Measurements from ENCODE around the gene GTPBP6.
"Not testable (repeated sequence)": the region's sequence is repeated elsewhere in the genome, so short reads cannot be mapped to it uniquely, and the experiment has no call there.

Gene GTPBP6

DNA sequence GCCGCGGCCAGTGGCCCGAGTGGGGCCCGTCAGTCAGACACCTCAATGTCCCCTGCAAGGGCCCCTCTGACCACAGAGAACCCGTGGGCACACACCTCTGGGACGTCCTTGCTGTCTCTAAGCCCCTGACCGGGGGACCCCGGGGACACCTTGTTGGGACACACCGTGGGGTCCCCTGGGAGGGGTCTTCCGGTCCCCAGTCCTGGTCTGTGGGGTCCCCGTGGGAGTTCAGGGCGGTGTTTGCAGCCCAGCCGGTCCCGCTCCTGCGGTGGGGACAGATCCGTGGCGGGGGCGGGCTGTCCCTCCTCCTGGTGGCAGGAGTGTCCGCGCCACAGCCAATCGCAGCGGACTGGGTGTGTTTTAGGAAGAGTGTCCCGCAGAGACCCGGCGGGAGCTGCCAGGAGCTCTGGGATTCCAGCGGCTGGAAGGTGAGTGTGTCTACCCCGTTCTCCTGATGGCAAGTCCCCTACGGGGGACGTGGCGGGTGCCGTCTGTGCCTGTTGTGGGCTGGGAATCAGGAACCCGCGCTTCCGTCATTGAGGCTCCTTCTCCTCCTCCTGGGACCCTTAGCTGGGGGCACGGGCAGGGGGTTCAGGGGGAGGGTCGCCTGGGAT is 42.5 kb downstream of the GTPBP6 start:
- peak overlapping the region; percentile 41 for H3K9ac ChIP-seq (ENCODE audit: insufficient read length)
- no peak for DNase-seq (ENCODE audit: low read depth, low spot score)
- H3K4me3 ChIP-seq: peak overlapping the region; percentile 79
- TF ChIP-seq FOXP2 (optimal IDR thresholded peaks at IDR 0.05; ENCODE audit: control extremely low read depth, extremely low read length, insufficient read depth): no peak
- peak; percentile 67 for TF ChIP-seq POLR2AphosphoS5 (IDR thresholded peaks at IDR 0.05; ENCODE audit: borderline replicate concordance, low read depth, low read length)
- no peak for TF ChIP-seq EZH2 (IDR thresholded peaks at IDR 0.05)
- no peak overlapping the region for H3K27ac ChIP-seq
- no peaks in the 10 kb centered on the region for H3K9me3 ChIP-seq (ENCODE audit: low read depth, low read length)
- no peaks in the 10 kb centered on the region; the same call in 1 of the 2 replicates for H3K36me3 ChIP-seq (ENCODE audit: insufficient read depth, low read length)

DNA sequence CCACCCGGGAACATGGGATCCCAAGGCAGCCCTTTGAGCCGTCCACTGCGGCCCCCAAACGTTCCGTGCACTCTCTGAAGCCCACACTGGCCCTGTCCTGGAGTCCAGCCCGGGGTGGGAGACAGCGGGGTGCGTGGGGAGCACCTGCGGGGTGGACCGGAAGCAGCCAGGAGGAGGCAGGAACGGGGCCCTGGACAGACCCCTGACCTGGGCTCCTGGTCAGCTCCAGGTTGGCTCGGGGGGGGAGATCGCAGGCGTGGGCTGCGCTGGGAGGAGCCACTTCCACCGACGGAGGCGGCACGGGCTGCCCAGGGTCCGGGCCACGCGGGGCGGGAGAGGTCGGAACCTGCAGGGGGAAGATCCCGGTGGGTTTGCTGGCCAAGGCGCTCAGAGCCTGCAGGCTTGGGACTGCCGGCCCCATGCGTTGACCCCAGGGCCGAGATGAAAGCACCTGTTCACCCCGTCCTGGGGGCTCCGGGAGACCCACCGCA is 43.1 kb downstream of the GTPBP6 start:
- no peaks in the 10 kb centered on the region for H3K9me3 ChIP-seq (ENCODE audit: low read depth, low read length)
- no peaks in the 10 kb centered on the region; the same call in 1 of the 2 replicates for H3K36me3 ChIP-seq (ENCODE audit: insufficient read depth, low read length)
- no peak for TF ChIP-seq EZH2 (IDR thresholded peaks at IDR 0.05)
- no peak for TF ChIP-seq POLR2AphosphoS5 (IDR thresholded peaks at IDR 0.05; ENCODE audit: borderline replicate concordance, low read depth, low read length)
- TF ChIP-seq FOXP2 (optimal IDR thresholded peaks at IDR 0.05; ENCODE audit: control extremely low read depth, extremely low read length, insufficient read depth): no peak
- H3K27ac ChIP-seq: no peak overlapping the region
- H3K4me3 ChIP-seq: peak overlapping the region; percentile 79
- peak overlapping the region; percentile 41 for H3K9ac ChIP-seq (ENCODE audit: insufficient read length)
- no peak for DNase-seq (ENCODE audit: low read depth, low spot score)

GRCh38 chrX:274904-275475 is 43.6 kb downstream of the GTPBP6 start:
- no peaks in the 10 kb centered on the region; the same call in 1 of the 2 replicates for H3K36me3 ChIP-seq (ENCODE audit: insufficient read depth, low read length)
- H3K4me3 ChIP-seq: no peak overlapping the region
- no peak for DNase-seq (ENCODE audit: low read depth, low spot score)
- TF ChIP-seq FOXP2 (optimal IDR thresholded peaks at IDR 0.05; ENCODE audit: control extremely low read depth, extremely low read length, insufficient read depth): no peak
- TF ChIP-seq EZH2 (IDR thresholded peaks at IDR 0.05): no peak
- no peak for TF ChIP-seq POLR2AphosphoS5 (IDR thresholded peaks at IDR 0.05; ENCODE audit: borderline replicate concordance, low read depth, low read length)
- no peak overlapping the region for H3K27ac ChIP-seq
- H3K9me3 ChIP-seq (ENCODE audit: low read depth, low read length): no peaks in the 10 kb centered on the region
- no peak overlapping the region for H3K9ac ChIP-seq (ENCODE audit: insufficient read length)

- Histone ChIP-seq H3K4me3 (no peak overlapping the region), H3K9me3 (ENCODE audit: low read depth, low read length) (no peaks in the 10 kb centered on the region), H3K27ac (no peak overlapping the region), H3K36me3 (ENCODE audit: insufficient read depth, low read length) (no peaks in the 10 kb centered on the region), H3K9ac (ENCODE audit: insufficient read length) (no peak overlapping the region)
- TF ChIP-seq POLR2AphosphoS5 (IDR thresholded peaks at IDR 0.05; ENCODE audit: borderline replicate concordance, low read depth, low read length) (no peak), EZH2 (IDR thresholded peaks at IDR 0.05) (no peak), FOXP2 (optimal IDR thresholded peaks at IDR 0.05; ENCODE audit: control extremely low read depth, extremely low read length, insufficient read depth) (no peak)
- DNase-seq (ENCODE audit: low read depth, low spot score): no peak
Observed at GRCh38 chrX:270848-271367, 47.7 kb downstream of the GTPBP6 start.

DNA sequence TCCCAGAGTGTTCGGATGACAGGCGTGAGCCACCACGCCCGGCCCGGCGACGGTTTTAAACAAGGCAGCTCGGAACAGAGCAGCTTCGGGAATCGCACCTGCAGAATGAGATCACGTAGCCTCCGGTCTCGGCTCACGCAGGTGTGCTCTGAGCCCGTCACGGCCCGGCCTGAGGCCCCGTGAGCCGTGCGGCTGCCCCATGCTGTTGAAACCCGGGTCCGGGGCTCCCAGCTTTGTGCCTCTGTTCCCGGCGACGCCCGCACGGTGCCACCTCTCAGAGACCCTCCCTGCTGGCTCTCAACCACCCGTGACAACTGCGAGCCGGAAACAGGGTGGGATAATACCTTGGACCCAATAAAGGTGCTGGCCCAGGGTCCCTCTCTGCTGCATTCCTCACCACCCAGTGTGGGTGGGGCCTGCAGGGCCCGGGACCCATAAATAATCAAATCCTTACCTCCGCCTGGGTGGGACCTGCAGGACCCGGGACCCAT is 50.8 kb downstream of the GTPBP6 start:
- H3K9me3 ChIP-seq (ENCODE audit: low read depth, low read length): no peaks in the 10 kb centered on the region
- no peak overlapping the region for H3K9ac ChIP-seq (ENCODE audit: insufficient read length)
- no peak for TF ChIP-seq EZH2 (IDR thresholded peaks at IDR 0.05)
- TF ChIP-seq FOXP2 (optimal IDR thresholded peaks at IDR 0.05; ENCODE audit: control extremely low read depth, extremely low read length, insufficient read depth): no peak
- no peak for TF ChIP-seq POLR2AphosphoS5 (IDR thresholded peaks at IDR 0.05; ENCODE audit: borderline replicate concordance, low read depth, low read length)
- H3K4me3 ChIP-seq: no peak overlapping the region
- H3K27ac ChIP-seq: no peak overlapping the region
- no peak for DNase-seq (ENCODE audit: low read depth, low spot score)
- H3K36me3 ChIP-seq (ENCODE audit: insufficient read depth, low read length): no peaks in the 10 kb centered on the region

- TF ChIP-seq POLR2AphosphoS5 (IDR thresholded peaks at IDR 0.05; ENCODE audit: borderline replicate concordance, low read depth, low read length) (no peak), FOXP2 (optimal IDR thresholded peaks at IDR 0.05; ENCODE audit: control extremely low read depth, extremely low read length, insufficient read depth) (no peak), EZH2 (IDR thresholded peaks at IDR 0.05) (no peak)
- H3K4me3 ChIP-seq: no peak overlapping the region
- no peaks in the 10 kb centered on the region for H3K36me3 ChIP-seq (ENCODE audit: insufficient read depth, low read length)
- no peak overlapping the region for H3K9ac ChIP-seq (ENCODE audit: insufficient read length)
- H3K27ac ChIP-seq: no peak overlapping the region
- H3K9me3 ChIP-seq (ENCODE audit: low read depth, low read length): no peaks in the 10 kb centered on the region
- DNase-seq (ENCODE audit: low read depth, low spot score): no peak
Observed at GRCh38 chrX:265502-265901, 53.1 kb downstream of the GTPBP6 start.

DNA sequence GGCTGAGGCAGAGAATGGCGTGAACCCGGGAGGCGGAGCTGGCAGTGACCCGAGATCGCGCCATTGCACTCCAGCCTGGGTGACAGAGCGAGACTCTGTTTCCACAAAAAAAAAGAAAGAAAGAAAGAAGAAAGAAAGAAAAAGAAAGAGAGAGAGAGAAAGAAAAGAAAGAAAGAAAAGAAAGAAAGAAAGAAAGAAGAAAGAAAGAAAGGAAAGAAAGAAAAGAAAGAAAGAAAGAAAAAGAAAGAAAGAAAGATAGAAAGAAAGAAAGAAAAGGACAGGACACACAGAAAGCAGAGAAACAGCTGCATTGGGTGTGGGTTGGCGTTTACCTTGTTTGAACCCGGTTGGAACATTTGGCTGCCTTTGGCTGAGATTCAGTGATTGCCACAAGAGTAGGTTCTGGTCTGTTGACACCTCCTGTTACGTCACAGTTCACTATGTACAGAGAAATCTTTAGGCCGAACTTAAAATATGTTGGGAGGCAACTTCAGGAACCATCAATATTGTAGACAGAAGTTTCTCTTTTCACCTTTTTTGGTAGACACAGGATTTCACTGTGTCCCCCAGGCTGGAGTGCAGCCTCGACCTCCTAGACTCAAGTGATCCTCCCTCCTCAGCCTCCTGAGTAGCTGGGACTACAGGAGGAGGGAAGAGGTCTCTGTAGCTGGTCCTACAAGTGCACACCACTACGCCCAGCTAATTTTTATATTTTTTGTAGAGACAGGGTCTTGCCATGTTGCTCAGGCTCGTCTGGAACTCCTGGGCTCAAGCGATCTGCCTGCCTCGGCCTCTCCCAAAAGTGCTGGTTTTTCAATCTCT is 53.8 kb downstream of the GTPBP6 start:
- TF ChIP-seq POLR2AphosphoS5 (IDR thresholded peaks at IDR 0.05; ENCODE audit: borderline replicate concordance, low read depth, low read length) (no peak), EZH2 (IDR thresholded peaks at IDR 0.05) (no peak), FOXP2 (optimal IDR thresholded peaks at IDR 0.05; ENCODE audit: control extremely low read depth, extremely low read length, insufficient read depth) (no peak)
- no peaks in the 10 kb centered on the region for H3K9me3 ChIP-seq (ENCODE audit: low read depth, low read length)
- H3K9ac ChIP-seq (ENCODE audit: insufficient read length): no peak overlapping the region
- H3K36me3 ChIP-seq (ENCODE audit: insufficient read depth, low read length): no peaks in the 10 kb centered on the region
- no peak overlapping the region for H3K4me3 ChIP-seq
- no peak overlapping the region for H3K27ac ChIP-seq
- DNase-seq (ENCODE audit: low read depth, low spot score): no peak

DNA sequence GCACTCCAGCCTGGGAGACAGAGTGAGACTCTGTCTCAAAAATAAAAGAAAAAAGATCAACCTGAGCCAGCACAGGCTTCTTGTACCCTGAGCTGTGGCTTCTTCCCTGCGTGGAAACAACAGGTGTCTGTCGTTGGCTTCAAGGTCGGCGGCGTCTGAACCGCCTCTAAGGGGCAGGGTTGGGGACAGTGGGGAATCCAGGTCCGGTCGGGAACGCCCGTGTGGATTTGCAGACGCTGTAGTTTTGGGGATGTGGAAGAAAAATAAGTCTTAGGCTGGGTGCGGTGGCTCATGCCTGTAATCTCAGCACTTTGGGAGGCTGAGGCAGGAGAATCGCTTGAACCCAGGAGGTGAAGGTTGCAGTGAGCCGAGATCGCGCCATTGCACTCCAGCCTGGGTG is 54.6 kb downstream of the GTPBP6 start:
- not testable (repeated sequence) for H3K9me3 ChIP-seq (ENCODE audit: low read depth, low read length); H3K9ac ChIP-seq (ENCODE audit: insufficient read length); H3K27ac ChIP-seq; H3K4me3 ChIP-seq; H3K36me3 ChIP-seq (ENCODE audit: insufficient read depth, low read length); DNase-seq (ENCODE audit: low read depth, low spot score)
